Activated T-helper 1 cell treated with anti-CD3 and anti-CD28 coated beads, Interleukin-12 subunit alpha, Interleukin-12 subunit beta, Interleukin-2, Interleukin-4 antibody, amounts not matched to agents 30 ng/mL and 10 ng/mL and 1 ng/mL, durations not matched to agents 14 hours and 24 hours and 36 hours (primary cell): ENCODE results near the gene STKLD1. TPM values are rescaled to one million over a fixed set of nuclear protein-coding genes. Genes with fewer than 3 reads are reported as not detected.

Experiments
- DNase-seq: peaks from one replicate; pipeline ENCODE4 v3.0.0; 2021; ENCODE audit warnings: low spot score
- H3K27ac Mint-ChIP-seq: one replicate; pipeline ENCODE4 v1.8.0; 2021; ENCODE audit warnings: mild to moderate bottlenecking, mixed read lengths
- H3K27me3 Mint-ChIP-seq: one replicate; pipeline ENCODE4 v1.8.0; 2022; ENCODE audit warnings: mild to moderate bottlenecking, moderate library complexity, mixed read lengths; ENCODE audit not compliant: insufficient read depth
- H3K36me3 Mint-ChIP-seq: one replicate; pipeline ENCODE4 v1.8.0; 2021; ENCODE audit warnings: low read depth, mixed read lengths
- H3K4me1 Mint-ChIP-seq: one replicate; pipeline ENCODE4 v1.8.0; 2021; ENCODE audit warnings: low read depth, mixed read lengths
- H3K4me3 Mint-ChIP-seq: one replicate; pipeline ENCODE4 v1.8.0; 2021; ENCODE audit warnings: mild to moderate bottlenecking, moderate library complexity, mixed read lengths
- H3K9me3 Mint-ChIP-seq: one replicate; pipeline ENCODE4 v1.8.0; 2021; ENCODE audit warnings: mixed read lengths
- intact Hi-C: fragments of 100-400 bp; cut with micrococcal nuclease; formaldehyde crosslinking; loops from one replicate; pipeline ENCODE4 v1.15.1; 2024
- total RNA-seq: library from RNA; stranded (reverse); gene quantifications from 2 replicates; pipeline ENCODE4 v1.2.3, GENCODE V29; 2022

STKLD1 gene
- total RNA-seq, 1 donor from 2014 or later = 1.5 TPM

DNA sequence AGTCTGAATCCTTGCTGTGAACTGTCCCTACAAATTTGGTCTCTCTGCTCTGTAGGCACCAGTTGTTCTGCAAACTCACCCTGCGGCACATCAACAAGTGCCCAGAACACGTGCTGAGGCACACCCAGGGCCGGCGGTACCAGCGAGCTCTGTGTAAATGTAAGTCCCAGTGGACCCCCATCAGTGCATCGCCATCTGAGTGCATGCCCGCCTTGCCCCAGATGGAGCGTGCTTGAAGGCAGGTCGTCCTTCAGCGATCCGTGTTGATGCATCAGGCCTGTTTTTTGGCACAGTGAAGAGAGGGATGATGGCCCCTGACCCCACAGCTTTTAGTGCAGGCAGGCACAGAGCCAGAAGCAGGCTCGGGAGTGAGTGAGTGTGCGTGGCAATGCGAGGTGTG is 18.5 kb upstream of the STKLD1 start:
- Mint-ChIP-seq H3K9me3 (no peaks in the 10 kb centered on the region), H3K36me3 (peaks cover 30% of the 10 kb centered on the region), H3K4me1 (peaks cover 43% of the 10 kb centered on the region), H3K27ac (peak overlapping the region; percentile 40), H3K27me3 (no peaks in the 10 kb centered on the region), H3K4me3 (peak overlapping the region; percentile 83)
- DNase-seq = no peak
- intact Hi-C loops = no loop called here

DNA sequence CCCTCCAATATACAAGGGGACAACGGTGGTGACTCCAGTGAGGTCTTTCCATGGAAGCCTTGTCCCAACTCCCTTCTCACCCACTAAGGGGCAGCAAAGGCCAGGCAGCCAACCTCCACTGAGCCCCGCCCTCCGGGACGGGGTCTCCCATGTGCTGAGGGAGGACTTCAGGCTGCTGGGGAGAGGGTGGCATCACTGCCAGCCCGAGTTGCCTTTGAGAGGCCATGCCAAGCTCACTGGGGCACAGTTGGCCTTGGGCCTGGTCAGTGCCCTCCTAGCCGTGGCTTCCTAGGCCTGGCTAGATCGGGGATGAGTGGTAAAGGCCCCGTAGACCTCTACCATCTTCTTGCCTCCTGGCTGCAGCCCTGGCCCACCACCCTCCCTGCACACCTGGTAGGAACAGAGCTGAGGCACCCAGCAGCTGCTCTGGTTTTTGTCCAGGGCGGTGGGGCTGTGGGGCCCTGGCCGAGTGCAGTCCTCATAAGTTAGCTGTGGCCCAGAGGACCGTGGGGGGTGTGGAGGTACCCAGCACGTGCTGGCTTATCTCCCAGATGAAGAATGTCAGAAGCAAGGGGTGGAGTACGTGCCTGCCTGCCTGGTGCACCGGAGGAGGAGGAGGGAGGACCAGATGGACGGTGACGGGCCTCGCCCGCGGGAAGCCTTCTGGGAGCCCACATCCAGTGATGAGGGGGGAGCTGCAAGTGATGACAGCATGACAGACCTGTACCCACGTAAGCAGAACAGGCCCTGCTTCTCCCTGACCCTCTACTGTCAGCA is 16.6 kb upstream of the STKLD1 start:
- Mint-ChIP-seq H3K4me3 (peak overlapping the region; percentile 31), H3K9me3 (no peaks in the 10 kb centered on the region), H3K27me3 (no peaks in the 10 kb centered on the region), H3K27ac (no peak overlapping the region), H3K4me1 (peaks cover 41% of the 10 kb centered on the region), H3K36me3 (peaks cover 36% of the 10 kb centered on the region)
- intact Hi-C loops = no loop called here
- DNase-seq = no peak

DNA sequence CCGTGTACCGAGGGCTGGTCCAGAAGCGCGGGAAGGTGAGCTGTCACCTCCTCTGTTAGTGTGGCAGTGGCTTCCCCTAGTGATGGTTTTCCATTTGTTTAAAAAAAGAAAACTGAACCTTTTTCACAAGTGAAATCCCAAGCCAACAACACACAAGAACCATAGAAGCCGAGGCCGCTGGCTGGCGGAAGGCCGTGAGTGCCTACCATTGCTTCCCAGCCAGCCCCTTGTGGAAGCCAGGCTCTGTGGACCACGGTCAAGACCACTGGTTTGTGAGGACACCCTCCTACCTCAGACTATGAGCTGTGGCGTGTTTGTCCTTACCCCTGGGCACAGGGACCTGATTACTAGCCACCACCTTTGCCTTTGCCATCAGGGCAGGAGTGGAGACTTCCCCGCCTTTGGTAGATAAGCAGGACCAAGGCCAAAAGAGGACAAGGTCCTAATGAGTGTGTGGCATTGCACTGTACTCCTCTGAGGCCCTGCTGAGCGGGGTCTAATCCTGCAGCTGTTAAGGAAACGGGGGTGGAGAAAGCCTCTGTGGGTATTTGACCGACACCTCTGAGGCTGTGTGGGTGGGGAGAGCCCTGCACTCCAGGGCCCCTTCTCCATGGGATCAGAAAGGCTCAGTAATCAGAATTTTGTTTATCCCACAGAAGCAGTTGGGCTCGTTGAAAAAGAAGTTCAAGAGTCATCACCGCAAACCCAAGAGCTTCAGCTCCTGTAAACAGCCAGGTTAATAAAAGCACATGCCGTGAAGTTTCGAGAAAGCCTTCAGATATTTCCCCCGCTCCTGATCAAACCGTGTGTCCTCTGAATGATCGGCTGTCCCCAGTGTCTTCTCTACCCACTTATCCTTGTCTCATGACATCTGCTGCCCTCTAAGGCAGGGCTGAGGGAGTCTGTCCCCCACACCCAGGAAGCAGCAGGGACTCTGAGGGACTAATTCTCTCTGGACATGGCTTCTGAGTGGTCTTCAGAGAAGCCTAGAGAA is 15.5 kb upstream of the STKLD1 start:
- Mint-ChIP-seq H3K4me1 (peaks cover 35% of the 10 kb centered on the region), H3K9me3 (no peaks in the 10 kb centered on the region), H3K4me3 (no peak overlapping the region), H3K27ac (peak overlapping the region; percentile 84), H3K27me3 (no peaks in the 10 kb centered on the region), H3K36me3 (peaks cover 40% of the 10 kb centered on the region)
- DNase-seq = no peak
- intact Hi-C loops = no loop called here

DNA sequence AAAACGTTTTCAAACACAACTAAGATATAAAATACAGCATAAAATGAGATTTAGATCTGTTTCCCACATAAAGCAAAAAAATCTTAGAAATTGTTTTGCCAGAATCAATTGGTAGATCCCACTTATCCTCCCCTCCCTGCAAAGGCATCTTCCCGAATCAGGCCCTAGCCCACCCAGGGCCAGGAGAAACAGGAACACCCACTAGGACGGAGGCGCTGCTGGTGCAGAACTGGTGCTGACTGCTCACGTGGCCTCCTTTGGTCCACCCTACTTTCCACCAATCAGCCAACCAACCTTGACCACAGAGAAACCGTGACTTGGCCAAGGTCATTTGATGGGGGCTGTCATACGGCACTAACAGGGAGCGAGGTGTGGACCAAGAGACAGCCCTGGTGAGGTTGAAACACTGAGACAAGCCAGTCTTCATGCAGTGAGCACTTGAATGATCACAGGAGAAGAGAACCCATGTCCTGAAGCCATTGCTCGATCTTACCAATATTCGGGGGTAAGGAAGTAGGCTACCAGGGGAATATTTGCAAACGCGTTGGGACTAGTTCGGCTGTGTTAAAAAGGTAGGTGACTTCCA is 14.6 kb upstream of the STKLD1 start:
- intact Hi-C loops = no loop called here
- Mint-ChIP-seq H3K27ac (peak overlapping the region; percentile 84), H3K36me3 (peaks cover 43% of the 10 kb centered on the region), H3K27me3 (no peaks in the 10 kb centered on the region), H3K4me1 (peaks cover 40% of the 10 kb centered on the region), H3K4me3 (no peak overlapping the region), H3K9me3 (no peaks in the 10 kb centered on the region)
- DNase-seq = no peak

DNA sequence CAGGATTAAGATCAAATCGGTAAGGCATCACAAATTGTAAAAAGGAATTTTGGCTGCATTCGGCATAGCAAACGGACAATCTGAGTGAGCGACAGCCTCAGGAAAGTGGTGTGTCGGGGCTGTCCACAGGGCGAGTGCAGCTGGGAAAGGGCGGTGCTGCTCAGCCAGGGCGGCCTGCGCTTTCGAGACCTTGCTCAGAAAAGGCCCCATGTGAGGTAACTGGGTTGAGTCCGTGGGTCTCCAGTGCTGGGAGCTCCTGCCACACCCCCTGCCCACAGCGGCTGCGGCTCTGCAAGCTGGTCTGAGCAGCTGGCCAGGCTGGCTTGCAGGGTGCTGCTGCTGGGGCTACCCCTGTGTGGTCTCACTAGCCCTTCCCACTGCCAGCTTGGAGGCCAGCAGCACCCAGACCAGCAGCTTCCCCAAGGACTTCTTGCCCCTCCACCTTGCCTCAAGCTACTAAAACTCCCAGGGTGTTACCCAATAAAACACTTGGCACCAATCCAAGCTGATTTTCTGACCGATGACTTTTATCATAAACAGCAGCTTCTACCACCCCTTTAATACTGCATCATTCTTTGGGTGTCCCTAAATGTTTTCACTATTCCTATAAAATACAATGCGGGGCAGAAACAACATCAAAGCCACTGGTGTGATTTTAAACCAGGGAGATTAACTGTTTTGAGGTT is 13.7 kb upstream of the STKLD1 start:
- Mint-ChIP-seq H3K9me3 (no peaks in the 10 kb centered on the region), H3K4me1 (peaks cover 37% of the 10 kb centered on the region), H3K36me3 (peaks cover 47% of the 10 kb centered on the region), H3K4me3 (no peak overlapping the region), H3K27me3 (no peaks in the 10 kb centered on the region), H3K27ac (peak overlapping the region; percentile 63)
- intact Hi-C loops = no loop called here
- DNase-seq = no peak

DNA sequence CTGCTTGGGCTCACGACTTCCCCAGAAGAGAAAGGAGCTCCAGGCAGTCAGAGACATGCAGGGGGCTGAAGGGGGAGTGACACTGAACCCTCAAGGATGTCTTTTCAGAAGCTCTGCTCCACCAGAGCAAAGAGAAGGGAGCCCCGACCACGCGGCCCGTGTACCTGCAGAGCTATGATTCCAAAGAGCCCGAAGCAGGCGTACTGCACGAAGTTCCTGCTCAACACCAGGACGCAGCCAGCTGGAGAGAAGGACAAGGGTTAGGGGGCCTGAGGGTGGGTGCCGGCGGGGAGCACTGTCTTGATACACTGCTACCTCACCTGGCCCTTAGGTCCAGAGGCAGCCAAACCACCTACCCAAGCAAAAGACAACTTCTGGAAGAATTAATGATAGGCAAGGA is 9.7 kb upstream of the STKLD1 start:
- Mint-ChIP-seq H3K4me1 (peaks cover 45% of the 10 kb centered on the region), H3K36me3 (peaks cover 59% of the 10 kb centered on the region), H3K27me3 (no peaks in the 10 kb centered on the region), H3K4me3 (no peak overlapping the region), H3K27ac (no peak overlapping the region), H3K9me3 (no peaks in the 10 kb centered on the region)
- intact Hi-C loops = no loop called here
- DNase-seq = no peak

DNA sequence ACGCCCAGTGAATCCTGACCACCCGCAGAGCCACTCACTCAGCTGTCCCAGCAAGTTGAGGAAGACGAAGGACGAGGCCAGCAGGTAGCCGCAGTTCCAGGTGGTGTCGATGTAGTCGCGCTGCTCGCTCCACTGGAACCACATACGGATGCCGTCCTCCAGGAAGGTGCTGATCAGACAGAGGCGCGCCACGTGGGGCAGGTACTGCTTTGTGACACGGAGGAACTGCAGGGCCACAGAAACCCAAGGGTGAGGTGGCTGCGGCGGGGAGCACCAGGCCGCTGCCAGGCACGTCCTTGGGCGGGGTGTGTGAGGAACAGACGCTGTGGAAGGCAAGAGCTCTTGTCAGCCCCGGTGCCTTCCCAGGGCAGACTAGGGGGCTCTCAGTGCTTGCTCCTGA is 8.9 kb upstream of the STKLD1 start:
- Mint-ChIP-seq H3K27me3 (no peaks in the 10 kb centered on the region), H3K27ac (peak overlapping the region; percentile 12), H3K4me1 (peaks cover 46% of the 10 kb centered on the region), H3K36me3 (peaks cover 54% of the 10 kb centered on the region), H3K4me3 (no peak overlapping the region), H3K9me3 (no peaks in the 10 kb centered on the region)
- DNase-seq = no peak
- intact Hi-C loops = no loop called here

DNA sequence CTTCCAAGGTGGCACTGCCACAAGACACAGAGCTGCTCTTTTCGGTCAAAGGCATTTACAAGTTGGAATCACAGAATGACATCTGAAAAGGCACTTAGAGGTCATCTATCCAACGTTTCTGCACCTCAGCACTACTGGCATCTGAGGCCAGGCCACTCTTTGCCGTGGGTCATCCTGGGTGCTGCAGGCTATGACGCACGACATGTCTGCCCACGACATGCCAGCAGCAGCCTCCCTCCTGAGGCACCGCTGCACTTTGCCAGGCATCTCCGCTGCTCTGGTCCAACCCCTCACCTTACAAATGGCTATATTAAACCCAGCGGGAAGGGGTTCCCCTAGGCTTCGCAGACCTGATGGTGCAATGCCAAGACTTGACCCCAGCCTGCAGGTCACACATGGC is 8.4 kb upstream of the STKLD1 start:
- H3K4me1 Mint-ChIP-seq = peaks cover 52% of the 10 kb centered on the region
- intact Hi-C loops = no loop called here
- H3K9me3 Mint-ChIP-seq = no peaks in the 10 kb centered on the region
- no peaks in the 10 kb centered on the region for H3K27me3 Mint-ChIP-seq
- H3K36me3 Mint-ChIP-seq = peaks cover 55% of the 10 kb centered on the region
- no peak for DNase-seq
- no peak overlapping the region for H3K4me3 Mint-ChIP-seq
- H3K27ac Mint-ChIP-seq = no peak overlapping the region

DNA sequence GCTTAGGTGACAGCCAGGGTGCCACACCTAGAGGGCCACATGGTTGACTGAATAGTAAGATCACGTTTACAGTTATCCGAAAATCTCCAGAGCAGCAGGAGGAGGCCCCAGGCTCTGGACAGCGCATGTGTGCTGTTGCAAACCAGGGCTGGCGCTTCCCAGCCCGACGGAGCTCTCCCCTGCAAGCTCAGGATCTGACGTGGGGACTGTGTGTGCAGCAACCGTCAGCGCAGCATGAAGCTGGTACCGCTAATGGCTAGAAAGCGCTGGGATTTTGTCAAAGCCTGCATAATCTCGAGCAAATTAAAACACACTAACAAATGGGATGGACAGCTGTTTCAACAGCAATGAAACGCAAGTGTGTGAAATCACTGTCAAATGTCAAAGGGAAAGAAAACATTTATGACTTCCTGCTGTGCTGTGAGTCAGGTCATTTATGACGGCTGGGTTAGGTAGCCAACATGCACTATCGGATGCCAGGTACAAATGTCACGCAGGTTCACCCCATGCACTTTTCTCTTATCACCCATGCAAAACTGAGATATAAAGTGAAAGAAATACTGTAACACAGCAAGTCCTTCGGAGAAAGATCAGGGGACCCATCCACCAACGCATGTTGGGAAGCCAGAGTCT is 7.8 kb upstream of the STKLD1 start:
- peaks cover 57% of the 10 kb centered on the region for H3K4me1 Mint-ChIP-seq
- intact Hi-C loops = no loop called here
- peak overlapping the region; percentile 76 for H3K27ac Mint-ChIP-seq
- no peak for DNase-seq
- no peaks in the 10 kb centered on the region for H3K27me3 Mint-ChIP-seq
- peaks cover 55% of the 10 kb centered on the region for H3K36me3 Mint-ChIP-seq
- H3K9me3 Mint-ChIP-seq = no peaks in the 10 kb centered on the region
- peak overlapping the region; percentile 66 for H3K4me3 Mint-ChIP-seq

DNA sequence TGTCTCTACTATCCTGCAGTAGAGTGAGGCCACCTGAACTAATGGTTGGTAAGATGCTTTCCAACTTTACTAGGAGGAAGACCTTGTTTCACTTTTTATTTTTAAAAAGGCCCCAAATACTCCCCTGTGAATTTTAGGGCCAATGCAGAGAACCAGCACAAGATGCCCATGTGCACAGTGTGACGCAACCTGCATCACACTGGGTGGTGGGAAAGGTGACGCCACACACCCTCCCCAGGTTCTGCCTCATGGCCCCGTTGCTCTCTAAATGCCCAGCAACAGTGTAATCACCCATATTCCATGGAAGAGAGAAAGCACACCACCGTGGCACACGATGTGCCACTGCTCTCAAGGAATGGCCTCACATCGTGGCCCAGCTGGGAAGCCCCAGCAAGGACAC is 6.7 kb upstream of the STKLD1 start:
- no peak for DNase-seq
- Mint-ChIP-seq H3K4me3 (peak overlapping the region; percentile 83), H3K36me3 (peaks cover 50% of the 10 kb centered on the region), H3K27me3 (no peaks in the 10 kb centered on the region), H3K27ac (peak overlapping the region; percentile 76), H3K4me1 (peaks cover 57% of the 10 kb centered on the region), H3K9me3 (no peaks in the 10 kb centered on the region)
- intact Hi-C loops = no loop called here

DNA sequence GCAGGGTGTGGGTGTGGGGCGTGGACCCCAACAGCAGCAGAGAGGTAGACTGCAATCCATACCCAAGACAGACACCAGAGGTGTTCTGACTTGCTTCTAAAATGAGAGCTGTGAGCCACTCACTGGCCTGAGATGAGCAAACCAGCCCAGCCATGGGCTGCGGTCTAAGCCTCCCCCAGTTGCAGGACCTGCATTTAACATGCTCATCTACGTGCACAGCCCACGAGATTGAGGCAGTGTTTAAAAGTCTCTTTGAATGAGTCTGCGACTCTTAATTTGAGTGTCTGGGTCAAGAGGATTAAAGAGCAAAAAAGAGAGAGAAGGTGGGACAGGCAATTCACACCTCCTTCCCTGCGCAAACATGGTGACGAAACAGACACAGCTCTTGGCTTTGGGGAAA is 6.2 kb upstream of the STKLD1 start:
- DNase-seq = no peak
- H3K9me3 Mint-ChIP-seq = no peaks in the 10 kb centered on the region
- H3K27me3 Mint-ChIP-seq = no peaks in the 10 kb centered on the region
- intact Hi-C loops = loop anchor here (2.0 to 10.0 kb wide), 4 partner anchors 109 to 1015 kb away; partner anchors contain the start of genes SETX and SLC2A6
- peaks cover 61% of the 10 kb centered on the region for H3K4me1 Mint-ChIP-seq
- H3K36me3 Mint-ChIP-seq = peaks cover 53% of the 10 kb centered on the region
- peak overlapping the region; percentile 83 for H3K4me3 Mint-ChIP-seq
- peak overlapping the region; percentile 76 for H3K27ac Mint-ChIP-seq

DNA sequence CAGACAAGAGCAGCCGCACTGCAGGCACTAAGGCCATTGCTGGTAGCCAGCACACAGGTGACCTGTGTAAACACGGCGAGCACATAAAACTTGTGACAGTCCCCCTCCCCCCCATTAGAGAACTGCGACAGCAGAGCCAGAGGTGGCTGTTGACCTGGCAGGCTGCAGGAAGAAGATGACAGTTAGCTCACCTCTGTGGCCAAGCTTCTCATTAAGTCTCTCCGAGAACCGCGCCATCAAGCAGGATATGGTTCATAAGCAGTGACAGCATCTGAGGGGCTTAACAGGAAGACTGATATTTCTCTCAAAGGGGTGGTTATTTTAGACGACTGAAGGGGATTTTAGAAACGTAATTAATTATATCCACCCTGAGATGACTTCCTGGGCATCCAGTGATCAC is 5.5 kb upstream of the STKLD1 start:
- H3K36me3 Mint-ChIP-seq = peaks cover 53% of the 10 kb centered on the region
- H3K27me3 Mint-ChIP-seq = no peaks in the 10 kb centered on the region
- peak; percentile 27 for DNase-seq
- H3K4me1 Mint-ChIP-seq = peaks cover 62% of the 10 kb centered on the region
- H3K27ac Mint-ChIP-seq = peak overlapping the region; percentile 76
- H3K9me3 Mint-ChIP-seq = no peaks in the 10 kb centered on the region
- peak overlapping the region; percentile 83 for H3K4me3 Mint-ChIP-seq
- intact Hi-C loops = loop anchor here (1.0 to 10.0 kb wide), 7 partner anchors 14 to 1016 kb away; partner anchors contain the start of genes MED22, RPL7A, SETX and SLC2A6
